ENCODE results near the gene LCN9. TPM values are rescaled to one million over a fixed set of nuclear protein-coding genes. Genes with fewer than 3 reads are reported as not detected.

LCN9 gene
- total RNA-seq, 2 experiments from 2014 or later, result not detected

GRCh38 chr9:135692410-135692809 lies 29.3 kb downstream of the LCN9 start:
- Mint-ChIP-seq H3K4me3 (no peak overlapping the region), H3K4me1 (no peaks in the 10 kb centered on the region), H3K27ac (no peak overlapping the region), H3K9me3 (no peaks in the 10 kb centered on the region), H3K27me3 (no peaks in the 10 kb centered on the region), H3K36me3 (no peaks in the 10 kb centered on the region)
- POLR2A ChIA-PET, result no interaction called here
- DNase-seq (no peak), ATAC-seq (ENCODE audit: low read depth) (no peak)

- DNase-seq (no peak), ATAC-seq (ENCODE audit: low read depth) (no peak)
- H3K4me3 Mint-ChIP-seq, result no peak overlapping the region
- H3K27me3 Mint-ChIP-seq, result no peaks in the 10 kb centered on the region
- no peaks in the 10 kb centered on the region for H3K9me3 Mint-ChIP-seq
- POLR2A ChIA-PET, result no interaction called here
- H3K4me1 Mint-ChIP-seq, result no peaks in the 10 kb centered on the region
- no peak overlapping the region for H3K27ac Mint-ChIP-seq
- H3K36me3 Mint-ChIP-seq, result no peaks in the 10 kb centered on the region
Measured at GRCh38 chr9:135693265-135693664, 30.2 kb downstream of the LCN9 start.

GRCh38 chr9:135693771-135694170 lies 30.7 kb downstream of the LCN9 start:
- DNase-seq (no peak), ATAC-seq (ENCODE audit: low read depth) (no peak)
- H3K4me3 Mint-ChIP-seq, result no peak overlapping the region
- POLR2A ChIA-PET, result no interaction called here
- no peaks in the 10 kb centered on the region for H3K9me3 Mint-ChIP-seq
- no peaks in the 10 kb centered on the region for H3K36me3 Mint-ChIP-seq
- no peaks in the 10 kb centered on the region for H3K4me1 Mint-ChIP-seq
- H3K27me3 Mint-ChIP-seq, result no peaks in the 10 kb centered on the region
- no peak overlapping the region for H3K27ac Mint-ChIP-seq

GRCh38 chr9:135694414-135694813 lies 31.3 kb downstream of the LCN9 start:
- POLR2A ChIA-PET, result no interaction called here
- Mint-ChIP-seq H3K36me3 (no peaks in the 10 kb centered on the region), H3K9me3 (no peaks in the 10 kb centered on the region), H3K27ac (no peak overlapping the region), H3K4me3 (no peak overlapping the region), H3K27me3 (no peaks in the 10 kb centered on the region), H3K4me1 (no peaks in the 10 kb centered on the region)
- ATAC-seq (ENCODE audit: low read depth) (no peak), DNase-seq (no peak)

GRCh38 chr9:135695036-135695435 lies 31.9 kb downstream of the LCN9 start:
- POLR2A ChIA-PET, result no interaction called here
- H3K27me3 Mint-ChIP-seq, result no peaks in the 10 kb centered on the region
- H3K4me1 Mint-ChIP-seq, result no peaks in the 10 kb centered on the region
- no peak overlapping the region for H3K27ac Mint-ChIP-seq
- no peaks in the 10 kb centered on the region for H3K9me3 Mint-ChIP-seq
- no peaks in the 10 kb centered on the region for H3K36me3 Mint-ChIP-seq
- DNase-seq (no peak), ATAC-seq (ENCODE audit: low read depth) (no peak)
- no peak overlapping the region for H3K4me3 Mint-ChIP-seq

- Mint-ChIP-seq H3K36me3 (no peaks in the 10 kb centered on the region), H3K27ac (no peak overlapping the region), H3K9me3 (no peaks in the 10 kb centered on the region), H3K4me3 (no peak overlapping the region), H3K4me1 (no peaks in the 10 kb centered on the region), H3K27me3 (no peaks in the 10 kb centered on the region)
- DNase-seq (no peak), ATAC-seq (ENCODE audit: low read depth) (no peak)
- POLR2A ChIA-PET, result no interaction called here
Measured at GRCh38 chr9:135695642-135696041, 32.5 kb downstream of the LCN9 start.

GRCh38 chr9:135696446-135696845 lies 33.3 kb downstream of the LCN9 start:
- ATAC-seq (ENCODE audit: low read depth) (no peak), DNase-seq (no peak)
- no peaks in the 10 kb centered on the region for H3K27me3 Mint-ChIP-seq
- H3K4me3 Mint-ChIP-seq, result no peak overlapping the region
- no peaks in the 10 kb centered on the region for H3K4me1 Mint-ChIP-seq
- H3K9me3 Mint-ChIP-seq, result no peaks in the 10 kb centered on the region
- POLR2A ChIA-PET, result no interaction called here
- H3K27ac Mint-ChIP-seq, result no peak overlapping the region
- H3K36me3 Mint-ChIP-seq, result no peaks in the 10 kb centered on the region

- ATAC-seq (ENCODE audit: low read depth) (no peak), DNase-seq (no peak)
- Mint-ChIP-seq H3K4me1 (no peaks in the 10 kb centered on the region), H3K27ac (no peak overlapping the region), H3K4me3 (no peak overlapping the region), H3K27me3 (no peaks in the 10 kb centered on the region), H3K9me3 (no peaks in the 10 kb centered on the region), H3K36me3 (no peaks in the 10 kb centered on the region)
- POLR2A ChIA-PET, result no interaction called here
Measured at GRCh38 chr9:135697226-135697625, 34.1 kb downstream of the LCN9 start.

- ATAC-seq (ENCODE audit: low read depth) (no peak), DNase-seq (no peak)
- POLR2A ChIA-PET, result no interaction called here
- H3K9me3 Mint-ChIP-seq, result no peaks in the 10 kb centered on the region
- no peaks in the 10 kb centered on the region for H3K36me3 Mint-ChIP-seq
- no peaks in the 10 kb centered on the region for H3K27me3 Mint-ChIP-seq
- no peaks in the 10 kb centered on the region for H3K4me1 Mint-ChIP-seq
- H3K27ac Mint-ChIP-seq, result no peak overlapping the region
- no peak overlapping the region for H3K4me3 Mint-ChIP-seq
Measured at GRCh38 chr9:135698236-135698635, 35.1 kb downstream of the LCN9 start.

- H3K36me3 Mint-ChIP-seq, result no peaks in the 10 kb centered on the region
- no peaks in the 10 kb centered on the region for H3K9me3 Mint-ChIP-seq
- H3K4me3 Mint-ChIP-seq, result no peak overlapping the region
- no peaks in the 10 kb centered on the region for H3K4me1 Mint-ChIP-seq
- POLR2A ChIA-PET, result no interaction called here
- ATAC-seq (ENCODE audit: low read depth) (no peak), DNase-seq (no peak)
- no peaks in the 10 kb centered on the region for H3K27me3 Mint-ChIP-seq
- H3K27ac Mint-ChIP-seq, result no peak overlapping the region
Measured at GRCh38 chr9:135698767-135699166, 35.7 kb downstream of the LCN9 start.

GRCh38 chr9:135699440-135699839 lies 36.3 kb downstream of the LCN9 start, which contains the start of gene SOHLH1:
Gene SOHLH1, minus strand, starts transcription at chr9:135699481. Its CDS starts 14 bp downstream, at chr9:135699467.
- ATAC-seq (ENCODE audit: low read depth) (no peak), DNase-seq (no peak)
- H3K4me3 Mint-ChIP-seq, result no peak within 1 kb of the TSS
- H3K4me1 Mint-ChIP-seq, result no peaks in the 10 kb centered on the region
- no peak within 1 kb of the TSS for H3K27ac Mint-ChIP-seq
- H3K27me3 Mint-ChIP-seq, result no peaks in the 10 kb centered on the region
- H3K9me3 Mint-ChIP-seq, result no peaks in the 10 kb centered on the region
- POLR2A ChIA-PET, result no interaction called here
- H3K36me3 Mint-ChIP-seq, result no peaks in the 10 kb centered on the region

GRCh38 chr9:135700525-135700924 lies 37.4 kb downstream of the LCN9 start:
- DNase-seq (no peak), ATAC-seq (ENCODE audit: low read depth) (no peak)
- Mint-ChIP-seq H3K27me3 (no peaks in the 10 kb centered on the region), H3K27ac (no peak overlapping the region), H3K4me1 (no peaks in the 10 kb centered on the region), H3K9me3 (no peaks in the 10 kb centered on the region), H3K36me3 (no peaks in the 10 kb centered on the region), H3K4me3 (no peak overlapping the region)
- POLR2A ChIA-PET, result no interaction called here

GRCh38 chr9:135701067-135701958 lies 38.2 kb downstream of the LCN9 start:
- Mint-ChIP-seq H3K4me1 (no peaks in the 10 kb centered on the region), H3K27ac (no peak overlapping the region), H3K9me3 (no peaks in the 10 kb centered on the region), H3K27me3 (no peaks in the 10 kb centered on the region), H3K36me3 (no peaks in the 10 kb centered on the region), H3K4me3 (no peak overlapping the region)
- ATAC-seq (ENCODE audit: low read depth) (peak; percentile 34), DNase-seq (no peak)
- POLR2A ChIA-PET, result no interaction called here

- Mint-ChIP-seq H3K27me3 (no peaks in the 10 kb centered on the region), H3K4me3 (no peak within 1 kb of the TSS), H3K27ac (no peak within 1 kb of the TSS), H3K4me1 (no peaks in the 10 kb centered on the region), H3K9me3 (no peaks in the 10 kb centered on the region), H3K36me3 (no peaks in the 10 kb centered on the region)
- POLR2A ChIA-PET, result no interaction called here
- peak; percentile 79 for ATAC-seq (ENCODE audit: low read depth)
- peak; percentile 82 for DNase-seq
Measured at GRCh38 chr9:135701959-135702721, 39.0 kb downstream of the LCN9 start, which contains the start of gene KCNT1. Gene KCNT1, plus strand, starts transcription at chr9:135702185. Its CDS starts 74 bp downstream, at chr9:135702259.
